K562 (cell line): ENCODE data around the gene GZMM. TPM values are rescaled to one million over a fixed set of nuclear protein-coding genes. Genes with fewer than 3 reads are reported as not detected.
A peak's percentile ranks its signal among the peaks of the same experiment; 100 is the strongest.

Experiments used
- ARNT ChIP-seq, 2 experiments: fragments of 450-650 bp; IDR thresholded peaks; 2 replicates each; pipeline ENCODE4 v1.6.1; 2016; ENCODE audit warnings: mild to moderate bottlenecking in 1 of 2
- BRD4 ChIP-seq: fragments of 200-600 bp; sonication (generic); IDR thresholded peaks from 2 replicates; pipeline ENCODE4 v1.6.1; 2017; ENCODE audit warnings: inconsistent platforms
- BRD9 ChIP-seq: fragments of 450-650 bp; IDR thresholded peaks from 2 replicates; pipeline ENCODE4 v1.6.1; 2018; ENCODE audit warnings: low read depth; ENCODE audit not compliant: partially characterized antibody
- BRF2 ChIP-seq: IDR thresholded peaks from 3 replicates; pipeline ENCODE4 v1.6.1; 2011; ENCODE audit warnings: borderline replicate concordance, mild to moderate bottlenecking; ENCODE audit not compliant: insufficient read length, insufficient read depth
- CCAR2 ChIP-seq: fragments of 200-400 bp; formaldehyde crosslinking; IDR thresholded peaks from 2 replicates; pipeline ENCODE4 v1.6.1; 2017; ENCODE audit warnings: mild to moderate bottlenecking, low read depth, low read length
- MTA3 ChIP-seq: fragments of 450-650 bp; formaldehyde crosslinking; IDR thresholded peaks from 2 replicates; pipeline ENCODE4 v1.6.1; 2017; ENCODE audit warnings: mild to moderate bottlenecking, borderline replicate concordance
- NFIX ChIP-seq: fragments of 250-450 bp; sonication (Bioruptor Pico); IDR thresholded peaks from 2 replicates; pipeline ENCODE4 v1.4.0; 2020; ENCODE audit warnings: low read depth, mild to moderate bottlenecking, moderate library complexity
- RBFOX2 ChIP-seq: fragments of 200-400 bp; formaldehyde crosslinking; IDR thresholded peaks from 2 replicates; pipeline ENCODE4 v1.6.1; 2017; ENCODE audit warnings: low read depth, mild to moderate bottlenecking, low read length, moderate library complexity
- RBM22 ChIP-seq: fragments of 200-400 bp; formaldehyde crosslinking; IDR thresholded peaks from 2 replicates; pipeline ENCODE4 v1.6.1; 2018; ENCODE audit warnings: low read length, low read depth; ENCODE audit not compliant: poor library complexity, severe bottlenecking
- RUNX1 ChIP-seq: sonication (generic); IDR thresholded peaks from 2 replicates; pipeline ENCODE4 v1.6.1; 2016; ENCODE audit warnings: antibody characterized with exemption, low read depth
- SFPQ ChIP-seq: fragments of 200-400 bp; formaldehyde crosslinking; IDR thresholded peaks from 2 replicates; pipeline ENCODE4 v1.6.1; 2017; ENCODE audit warnings: mild to moderate bottlenecking, low read depth, low read length, moderate library complexity
- SMC3 ChIP-seq: conservative IDR thresholded peaks from 2 replicates; pipeline ENCODE4 v1.6.1; 2011; ENCODE audit warnings: low read depth, low read length, improper control_type of control experiment; ENCODE audit not compliant: insufficient read depth
- TCFL5 ChIP-seq: fragments of 250-450 bp; sonication (Bioruptor Pico); conservative IDR thresholded peaks from 2 replicates; pipeline ENCODE4 v1.6.1; 2021; ENCODE audit warnings: mild to moderate bottlenecking, moderate library complexity, matching md5 sums
- ZBTB33 ChIP-seq: sonication (generic); formaldehyde crosslinking; IDR thresholded peaks from 2 replicates; pipeline ENCODE4 v1.8.1; 2023; ENCODE audit warnings: mild to moderate bottlenecking, missing genetic modification reagents
- ZNF12 ChIP-seq: sonication (generic); formaldehyde crosslinking; IDR thresholded peaks from 2 replicates; pipeline ENCODE4 v1.4.0; 2020; ENCODE audit warnings: mild to moderate bottlenecking, missing genetic modification reagents
- ZNF316 ChIP-seq: fragments of 450-650 bp; IDR thresholded peaks from 2 replicates; pipeline ENCODE4 v1.6.1; 2016
- ZNF589 ChIP-seq: fragments of 200-800 bp; sonication (Bioruptor generic); IDR thresholded peaks from 2 replicates; pipeline ENCODE4 v1.6.1; 2016; ENCODE audit warnings: low read depth, missing genetic modification characterization, missing compliant biosample characterization
- ZNF76 ChIP-seq: fragments of 250-450 bp; sonication (Bioruptor Pico); IDR thresholded peaks from 2 replicates; pipeline ENCODE4 v1.4.0; 2020; ENCODE audit warnings: mild to moderate bottlenecking, moderate library complexity, borderline replicate concordance
- polyA plus RNA-seq, 8 experiments: library from polyadenylated mRNA; depleted of rRNA in 4 of 8; stranded (reverse) in 5 of 8; unstranded in 3 of 8; fragments of >200 nt; fragmentation: Nextera tagmentation in 2 of 8; fragmentation: Illumina TruSeq in 1 of 8; extraction: Ambion mirVana in 2 of 8; extraction: Trizol in 1 of 8; gene quantifications; 2 replicates each; pipeline versions ENCODE4 v1.2.1 to v1.2.3, GENCODE V29; 2011 to 2014; ENCODE audit warnings: inconsistent platforms in 1 of 8, missing spikeins in 1 of 8
- total RNA-seq, 7 experiments: library from RNA; depleted of rRNA in 6 of 7; stranded (reverse); fragments of >200 nt in 6 of 7; fragmentation: Illumina TruSeq in 2 of 7; extraction: Trizol in 2 of 7; gene quantifications; 2 replicates each; pipeline versions ENCODE4 v1.2.1 to v1.2.3, GENCODE V29; 2011 to 2021; ENCODE audit warnings: low replicate concordance in 1 of 7
- TF ChIP-seq, protein P1 (sequence below): fragments of 450-650 bp; IDR thresholded peaks from 2 replicates; pipeline ENCODE4 v1.6.1; 2017; ENCODE audit warnings: antibody characterized with exemption
- TF ChIP-seq, protein P2 (sequence below): sonication (generic); formaldehyde crosslinking; IDR thresholded peaks from 2 replicates; pipeline ENCODE4 v1.8.0; 2022; ENCODE audit warnings: mild to moderate bottlenecking, missing genetic modification reagents

Gene GZMM
- total and polyA plus RNA-seq, 9 of the 15 experiments (the other 6 are each of a cell fraction or from before 2014, with no cell fraction given), result 0.08 to 2.6 (median 0.70) TPM; not detected in 2

DNA sequence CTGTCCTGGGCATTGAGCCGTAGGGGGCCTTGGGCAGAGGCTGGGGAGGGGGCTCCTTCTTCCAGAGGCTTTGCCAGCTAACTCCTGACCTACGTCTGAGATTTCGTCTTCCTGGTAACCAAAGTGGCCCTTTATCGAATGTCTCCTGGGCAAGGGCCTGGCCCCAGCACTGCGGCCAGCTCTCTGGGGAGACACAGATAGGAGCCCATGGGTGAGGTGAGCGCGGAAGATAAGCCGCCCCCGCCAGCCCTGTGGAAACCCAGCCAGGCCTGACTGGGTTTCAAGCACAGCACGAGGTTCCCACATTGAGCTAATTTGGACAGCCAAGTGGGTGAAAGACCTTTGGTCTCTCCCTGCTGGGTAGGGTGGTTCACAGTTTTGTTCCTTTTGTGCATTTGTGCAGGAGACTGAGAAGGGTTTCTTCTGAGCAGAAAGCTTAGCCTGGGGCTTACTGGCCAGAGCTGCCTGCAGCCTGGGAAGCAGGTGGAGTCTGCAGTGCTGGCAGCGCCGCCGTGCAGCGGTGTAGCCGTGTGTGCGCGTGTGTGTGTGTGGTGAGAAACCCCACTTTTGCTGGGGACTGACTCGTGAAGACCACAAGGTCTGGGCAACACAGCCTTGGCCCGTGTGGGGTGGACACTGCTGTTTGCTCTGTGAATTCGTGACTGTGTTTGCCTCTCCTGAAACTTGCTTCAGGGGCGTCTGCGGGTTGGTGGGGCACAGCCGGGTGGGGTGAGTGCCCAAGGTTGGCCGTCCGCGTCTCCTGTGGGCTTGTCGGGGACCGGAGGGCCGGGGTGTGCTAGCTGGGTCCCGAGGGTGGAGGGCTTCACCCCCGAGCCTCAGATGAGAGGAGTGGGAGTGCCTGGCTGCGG is 31.0 kb downstream of the GZMM start (continued):
- TF ChIP-seq BRF2 (no peak), CCAR2 (no peak), ZNF76 (CRISPR knock-in tag) (0 out of 2 replicates have a peak, but pooled peaks have one; percentile 12), NFIX (CRISPR knock-in tag) (no peak), ZNF12 (CRISPR knock-in tag) (no peak), RBM22 (no peak), ZBTB33 (CRISPR knock-in tag) (no peak), TCFL5 (no peak), ZNF316 (no peak), ARNT (IDR thresholded peaks at IDR 0.05) (peak; percentile 78 to 87; a peak in 3 of 4 replicates), BRD4 (no peak), BRD9 (no peak), SFPQ (no peak), MTA3 (peak; percentile 94), ZNF589 (CRISPR knock-in tag) (peak; percentile 91), SMC3 (0 out of 2 replicates have a peak, but pooled peaks have one; percentile 16), RUNX1 (peak; percentile 96), RBFOX2 (peak; percentile 63)
- TF ChIP-seq, protein P1, sequence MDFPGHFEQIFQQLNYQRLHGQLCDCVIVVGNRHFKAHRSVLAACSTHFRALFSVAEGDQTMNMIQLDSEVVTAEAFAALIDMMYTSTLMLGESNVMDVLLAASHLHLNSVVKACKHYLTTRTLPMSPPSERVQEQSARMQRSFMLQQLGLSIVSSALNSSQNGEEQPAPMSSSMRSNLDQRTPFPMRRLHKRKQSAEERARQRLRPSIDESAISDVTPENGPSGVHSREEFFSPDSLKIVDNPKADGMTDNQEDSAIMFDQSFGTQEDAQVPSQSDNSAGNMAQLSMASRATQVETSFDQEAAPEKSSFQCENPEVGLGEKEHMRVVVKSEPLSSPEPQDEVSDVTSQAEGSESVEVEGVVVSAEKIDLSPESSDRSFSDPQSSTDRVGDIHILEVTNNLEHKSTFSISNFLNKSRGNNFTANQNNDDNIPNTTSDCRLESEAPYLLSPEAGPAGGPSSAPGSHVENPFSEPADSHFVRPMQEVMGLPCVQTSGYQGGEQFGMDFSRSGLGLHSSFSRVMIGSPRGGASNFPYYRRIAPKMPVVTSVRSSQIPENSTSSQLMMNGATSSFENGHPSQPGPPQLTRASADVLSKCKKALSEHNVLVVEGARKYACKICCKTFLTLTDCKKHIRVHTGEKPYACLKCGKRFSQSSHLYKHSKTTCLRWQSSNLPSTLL, result no peak
- TF ChIP-seq, protein P2, sequence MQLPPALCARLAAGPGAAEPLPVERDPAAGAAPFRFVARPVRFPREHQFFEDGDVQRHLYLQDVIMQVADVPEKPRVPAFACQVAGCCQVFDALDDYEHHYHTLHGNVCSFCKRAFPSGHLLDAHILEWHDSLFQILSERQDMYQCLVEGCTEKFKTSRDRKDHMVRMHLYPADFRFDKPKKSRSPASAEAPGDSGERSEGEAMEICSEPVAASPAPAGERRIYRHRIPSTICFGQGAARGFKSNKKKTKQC (CRISPR knock-in tag), result no peak
